ENCODE measurements around the gene CT45A3.
"Not testable (repeated sequence)": the region's sequence is repeated elsewhere in the genome, so short reads cannot be mapped to it uniquely, and the experiment has no call there.

- not testable (repeated sequence) for TF ChIP-seq CTCF, POLR2A (IDR thresholded peaks at IDR 0.05)
These were observed 33.3 kb downstream of the CT45A3 start for GRCh38 chrX:135734666-135735065.
